Stomach (tissue), 9 donors: ENCODE results near the gene CD40. TPM values are rescaled to one million over a fixed set of nuclear protein-coding genes. Genes with fewer than 3 reads are reported as not detected.

Experiments used
- DNase-seq, 2 donors: peaks; one replicate each; pipeline versions ENCODE4 v3.0.0 to v3.0.0-alpha.2; 2013 to 2019
- H3K27ac ChIP-seq, 5 donors: fragments of 200-600 bp in 4 of 5; sonication (generic) in 4 of 5; one replicate each; pipeline ENCODE4 v1.5.1; 2013 to 2019; ENCODE audit warnings: mild to moderate bottlenecking in 1 of 5, moderate library complexity in 1 of 5
- H3K27me3 ChIP-seq, 3 donors: fragments of 200-600 bp; sonication (generic); one replicate each; pipeline ENCODE4 v1.5.1; 2017 to 2019; ENCODE audit warnings: mixed run types in 1 of 3
- H3K36me3 ChIP-seq, 4 donors: fragments of 200-600 bp; sonication (generic); 1 replicate in 3 of 4; 2 replicates in 1 of 4; pipeline ENCODE4 v1.5.1; 2016 to 2019
- H3K4me1 ChIP-seq, 4 donors: fragments of 200-600 bp; sonication (generic); one replicate each; pipeline ENCODE4 v1.5.1; 2016 to 2019
- H3K4me3 ChIP-seq, 4 donors: fragments of 200-600 bp; sonication (generic) in 3 of 4; one replicate each; pipeline ENCODE4 v1.5.1; 2016 to 2019; ENCODE audit warnings: mild to moderate bottlenecking in 1 of 4
- H3K9me3 ChIP-seq, 4 donors: fragments of 200-600 bp; sonication (generic); one replicate each; pipeline ENCODE4 v1.5.1; 2016 to 2019
- CTCF ChIP-seq, 7 experiments: fragments of 450-650 bp in 4 of 7; fragments of 200-600 bp in 3 of 7; sonication (generic) in 3 of 7; IDR thresholded peaks; one replicate each; pipeline ENCODE4 v1.5.1; 2016 to 2019; ENCODE audit warnings: antibody characterized with exemption in 7 of 7, control low read depth in 2 of 7, mild to moderate bottlenecking in 1 of 7
- EP300 ChIP-seq: sonication (generic); formaldehyde crosslinking; IDR thresholded peaks from one replicate; pipeline ENCODE4 v1.6.1; 2017; ENCODE audit warnings: antibody characterized with exemption
- POLR2A ChIP-seq, 4 donors: fragments of 450-650 bp; IDR thresholded peaks; one replicate each; pipeline ENCODE4 v1.6.1; 2016; ENCODE audit warnings: antibody characterized with exemption in 4 of 4, control low read depth in 2 of 4, mild to moderate bottlenecking in 1 of 4, moderate library complexity in 1 of 4
- POLR2AphosphoS5 ChIP-seq, 3 donors: sonication (generic); formaldehyde crosslinking; IDR thresholded peaks; one replicate each; pipeline ENCODE4 v1.6.1; 2016; ENCODE audit warnings: antibody characterized with exemption in 3 of 3
- WGBS, 5 donors: extraction: QIAGEN DNeasy Blood & Tissue Kit in 3 of 5; methylation state at CpG; one replicate each; pipeline versions ENCODE4 v1.1.5 to v1.1.7; 2013 to 2018; 5-methylcytosine and 5-hydroxymethylcytosine counted together
- intact Hi-C: fragments of 100-400 bp; cut with DNase I; formaldehyde crosslinking; loops from one replicate; pipeline ENCODE4 v1.15.1; 2023; ENCODE audit warnings: low total_unique reads
- polyA plus RNA-seq, 3 donors: library from polyadenylated mRNA; stranded (reverse); fragments of 200-250 nt; gene quantifications; one replicate each; pipeline ENCODE4 v1.2.3, GENCODE V29; 2013
- total RNA-seq, 5 donors: library from RNA; depleted of rRNA; stranded (reverse); fragments of >200 nt; gene quantifications; one replicate each; pipeline versions ENCODE4 v1.1.0 to v1.2.3, GENCODE V29; 2014 to 2016
- donor health status: healthy with polysubstance abuse.
- donor health status: Bipolar disorder and iron deficiency.
- donor health status: healthy.

Gene CD40
- total and polyA plus RNA-seq, 8 donors: 2.8 to 19.9 (median 5.3) TPM; not detected in 1

- Histone ChIP-seq H3K9me3 (no peaks in the 10 kb centered on the region), H3K4me1 (no peaks in the 10 kb centered on the region), H3K4me3 (no peak overlapping the region), H3K36me3 (no peaks in the 10 kb centered on the region), H3K27ac (no peak overlapping the region), H3K27me3 (peaks cover 0 to 86% (median 18%) of the 10 kb centered on the region in 3 donors)
- intact Hi-C loops: no loop called here
- TF ChIP-seq EP300 (no peak), POLR2A (IDR thresholded peaks at IDR 0.05) (no peak), POLR2AphosphoS5 (IDR thresholded peaks at IDR 0.05) (no peak), CTCF (IDR thresholded peaks at IDR 0.05) (no peak)
- DNase-seq: no peak
- 38 to 53% (median 41%) methylated on average over 5 to 8 of the region's 8 CpGs for WGBS, 5 donors
Observed at GRCh38 chr20:46156065-46156464, 38.0 kb downstream of the CD40 start.

- no peak for DNase-seq
- Histone ChIP-seq H3K27ac (no peak overlapping the region), H3K36me3 (no peaks in the 10 kb centered on the region), H3K4me1 (no peaks in the 10 kb centered on the region), H3K9me3 (no peaks in the 10 kb centered on the region), H3K27me3 (peaks cover 0 to 85% (median 20%) of the 10 kb centered on the region in 3 donors), H3K4me3 (no peak overlapping the region)
- intact Hi-C loops: no loop called here
- TF ChIP-seq POLR2A (IDR thresholded peaks at IDR 0.05) (no peak), CTCF (IDR thresholded peaks at IDR 0.05) (no peak), EP300 (no peak), POLR2AphosphoS5 (IDR thresholded peaks at IDR 0.05) (no peak)
- 51 to 63% (median 60%) methylated on average over 6 of the region's 6 CpGs for WGBS, 5 donors
Observed at GRCh38 chr20:46157076-46157592, 39.0 kb downstream of the CD40 start.

- Histone ChIP-seq H3K27ac (no peak overlapping the region), H3K36me3 (no peaks in the 10 kb centered on the region), H3K4me1 (no peaks in the 10 kb centered on the region), H3K9me3 (no peaks in the 10 kb centered on the region), H3K27me3 (peaks cover 0 to 85% (median 20%) of the 10 kb centered on the region in 3 donors), H3K4me3 (no peak overlapping the region)
- TF ChIP-seq EP300 (no peak), POLR2A (IDR thresholded peaks at IDR 0.05) (no peak), POLR2AphosphoS5 (IDR thresholded peaks at IDR 0.05) (no peak), CTCF (IDR thresholded peaks at IDR 0.05) (no peak)
- intact Hi-C loops: no loop called here
- WGBS, 5 donors: 40 to 46% (median 43%) methylated on average over 5 to 7 of the region's 7 CpGs
- DNase-seq: peak in 1 of 2 donors; percentile 21
Observed at GRCh38 chr20:46157625-46158024, 39.5 kb downstream of the CD40 start.

GRCh38 chr20:46158476-46158987, 40.4 kb downstream of the CD40 start:
- Histone ChIP-seq H3K27me3 (peaks cover 0 to 85% (median 21%) of the 10 kb centered on the region in 3 donors), H3K9me3 (no peaks in the 10 kb centered on the region), H3K4me1 (no peaks in the 10 kb centered on the region), H3K27ac (no peak overlapping the region), H3K36me3 (no peaks in the 10 kb centered on the region), H3K4me3 (no peak overlapping the region)
- intact Hi-C loops: no loop called here
- no peak for DNase-seq
- WGBS, 5 donors: 25 to 50% (median 30%) methylated on average over 4 to 5 of the region's 5 CpGs
- TF ChIP-seq POLR2AphosphoS5 (IDR thresholded peaks at IDR 0.05): no peak
- no peak for TF ChIP-seq CTCF (IDR thresholded peaks at IDR 0.05)
- TF ChIP-seq POLR2A (IDR thresholded peaks at IDR 0.05): no peak
- TF ChIP-seq EP300: no peak
